ENCODE results near the gene EML1. TPM values are rescaled to one million over a fixed set of nuclear protein-coding genes. Genes with fewer than 3 reads are reported as not detected.

Gene EML1
- total and polyA plus RNA-seq, 2 donors from 2014 or later, result 7.9 to 35.9 TPM

DNA sequence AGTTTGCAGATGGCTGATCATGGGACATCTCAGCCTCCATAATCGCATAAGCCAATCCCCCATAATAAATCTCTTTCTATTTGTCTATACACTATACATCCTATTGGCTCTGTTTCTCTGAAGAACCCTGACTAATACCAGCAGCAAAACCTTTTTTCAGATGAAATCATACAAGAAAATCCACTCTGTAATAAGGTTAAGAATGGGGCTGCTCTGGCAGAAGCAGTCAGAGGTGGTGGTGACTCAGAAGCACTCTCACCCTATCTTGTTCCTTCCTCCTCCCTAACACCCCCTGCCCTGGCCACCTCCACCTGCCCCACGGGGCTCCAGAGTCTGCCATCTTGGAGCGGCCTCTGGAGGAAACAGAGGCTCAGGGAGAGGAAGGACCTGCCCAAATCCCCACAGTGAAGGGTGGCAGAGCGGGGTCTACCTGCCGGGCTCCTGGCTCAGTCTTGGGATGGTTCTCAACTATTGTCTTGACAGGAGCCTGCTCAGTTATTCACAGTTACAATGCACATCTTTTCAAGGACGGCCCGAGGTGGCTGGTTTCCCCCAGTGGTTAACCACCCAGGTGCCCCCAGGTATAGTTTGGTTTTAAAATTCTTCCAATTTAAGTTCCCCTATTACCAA is 162.7 kb downstream of the EML1 start:
- no peak for DNase-seq
- Histone ChIP-seq H3K4me1 (ENCODE audit: control insufficient read depth in 2 of 3, insufficient read depth in 2 of 3, low read depth in 1 of 3, low read length in 3 of 3) (no peaks in the 10 kb centered on the region), H3K36me3 (ENCODE audit: control insufficient read depth in 2 of 3, insufficient read depth in 3 of 3, low read length in 3 of 3) (no peaks in the 10 kb centered on the region), H3K9ac (ENCODE audit: low read length in 3 of 3) (no peak overlapping the region), H3K27me3 (ENCODE audit: control insufficient read depth, insufficient read depth, low read length) (no peaks in the 10 kb centered on the region), H3K27ac (ENCODE audit: low read depth in 2 of 2, low read length in 2 of 2) (no peak overlapping the region), H3K4me3 (ENCODE audit: low read length in 3 of 3) (no peak overlapping the region), H3K9me3 (ENCODE audit: control insufficient read depth in 2 of 3, insufficient read depth in 1 of 3, low read length in 3 of 3) (peaks cover 0 to 2% (median 0%) of the 10 kb centered on the region in 3 donors)
- no peak for FAIRE-seq
- TF ChIP-seq, protein P1, sequence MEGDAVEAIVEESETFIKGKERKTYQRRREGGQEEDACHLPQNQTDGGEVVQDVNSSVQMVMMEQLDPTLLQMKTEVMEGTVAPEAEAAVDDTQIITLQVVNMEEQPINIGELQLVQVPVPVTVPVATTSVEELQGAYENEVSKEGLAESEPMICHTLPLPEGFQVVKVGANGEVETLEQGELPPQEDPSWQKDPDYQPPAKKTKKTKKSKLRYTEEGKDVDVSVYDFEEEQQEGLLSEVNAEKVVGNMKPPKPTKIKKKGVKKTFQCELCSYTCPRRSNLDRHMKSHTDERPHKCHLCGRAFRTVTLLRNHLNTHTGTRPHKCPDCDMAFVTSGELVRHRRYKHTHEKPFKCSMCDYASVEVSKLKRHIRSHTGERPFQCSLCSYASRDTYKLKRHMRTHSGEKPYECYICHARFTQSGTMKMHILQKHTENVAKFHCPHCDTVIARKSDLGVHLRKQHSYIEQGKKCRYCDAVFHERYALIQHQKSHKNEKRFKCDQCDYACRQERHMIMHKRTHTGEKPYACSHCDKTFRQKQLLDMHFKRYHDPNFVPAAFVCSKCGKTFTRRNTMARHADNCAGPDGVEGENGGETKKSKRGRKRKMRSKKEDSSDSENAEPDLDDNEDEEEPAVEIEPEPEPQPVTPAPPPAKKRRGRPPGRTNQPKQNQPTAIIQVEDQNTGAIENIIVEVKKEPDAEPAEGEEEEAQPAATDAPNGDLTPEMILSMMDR (IDR thresholded peaks at IDR 0.05; ENCODE audit: borderline replicate concordance, extremely low read depth, insufficient read depth), result no peak
- intact Hi-C loops (cut with DNase I), result no loop called here

DNA sequence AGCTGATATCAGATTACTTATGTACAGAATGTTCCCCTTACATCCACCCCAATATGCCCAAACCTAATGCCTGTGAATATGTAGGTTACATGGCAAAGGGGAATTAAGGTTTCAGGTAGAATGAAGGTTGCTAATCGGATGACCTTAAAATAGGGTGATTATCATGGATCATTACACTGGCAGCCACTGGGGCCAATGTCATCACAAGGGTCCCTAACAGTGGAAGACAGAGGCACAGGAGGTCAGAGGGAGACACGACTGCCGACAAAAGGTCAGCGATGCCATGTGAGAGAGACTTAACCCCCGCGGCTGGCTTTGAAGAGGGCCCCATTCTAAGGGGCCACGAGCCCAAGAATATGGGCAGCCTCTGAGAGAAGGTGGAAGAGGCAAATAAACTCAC is 165.2 kb downstream of the EML1 start:
- Histone ChIP-seq H3K27ac (ENCODE audit: low read depth in 2 of 2, low read length in 2 of 2) (no peak overlapping the region), H3K9ac (ENCODE audit: low read length in 3 of 3) (no peak overlapping the region), H3K4me1 (ENCODE audit: control insufficient read depth in 2 of 3, insufficient read depth in 2 of 3, low read depth in 1 of 3, low read length in 3 of 3) (no peaks in the 10 kb centered on the region), H3K9me3 (ENCODE audit: control insufficient read depth in 2 of 3, insufficient read depth in 1 of 3, low read length in 3 of 3) (no peaks in the 10 kb centered on the region), H3K36me3 (ENCODE audit: control insufficient read depth in 2 of 3, insufficient read depth in 3 of 3, low read length in 3 of 3) (no peaks in the 10 kb centered on the region), H3K27me3 (ENCODE audit: control insufficient read depth, insufficient read depth, low read length) (no peaks in the 10 kb centered on the region), H3K4me3 (ENCODE audit: low read length in 3 of 3) (no peak overlapping the region)
- intact Hi-C loops (cut with DNase I), result no loop called here
- TF ChIP-seq, protein P1 (IDR thresholded peaks at IDR 0.05; ENCODE audit: borderline replicate concordance, extremely low read depth, insufficient read depth), result no peak
- no peak for FAIRE-seq
- no peak for DNase-seq

DNA sequence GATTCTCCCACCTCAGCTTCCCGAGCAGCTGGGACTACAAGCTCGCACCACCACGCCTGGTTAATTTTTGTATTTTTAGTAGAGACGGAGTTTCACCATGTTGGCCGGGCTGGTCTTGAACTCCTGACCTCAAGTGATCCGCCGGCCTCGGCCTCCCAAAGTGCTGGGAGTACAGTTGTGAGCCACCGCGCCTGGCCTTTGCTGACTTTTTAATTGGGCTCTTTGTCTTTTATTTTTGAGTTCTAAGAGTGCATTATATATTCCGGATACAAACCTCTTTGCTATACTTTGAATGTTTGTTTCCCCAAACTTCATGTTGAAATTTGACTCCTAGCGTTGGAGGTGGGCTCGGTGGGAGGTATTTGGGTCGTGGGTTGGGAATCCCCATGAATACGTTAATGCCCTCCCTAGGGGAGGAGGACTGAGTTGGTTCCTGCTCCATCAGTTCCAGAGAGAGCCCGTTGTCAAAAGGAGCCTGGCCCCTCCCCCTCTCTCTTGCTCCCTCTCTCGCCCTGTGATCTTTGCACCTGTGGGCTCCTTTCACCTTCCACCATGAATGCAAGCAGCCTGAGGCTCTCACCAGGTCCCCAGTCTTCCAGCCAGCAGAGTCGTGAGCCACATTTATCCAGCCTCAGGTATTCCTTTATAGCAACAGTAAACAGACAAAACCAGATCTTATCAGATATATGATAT is 168.8 kb downstream of the EML1 start:
- no peaks in the 10 kb centered on the region for H3K9me3 ChIP-seq (ENCODE audit: control insufficient read depth in 2 of 3, insufficient read depth in 1 of 3, low read length in 3 of 3)
- no peaks in the 10 kb centered on the region for H3K36me3 ChIP-seq (ENCODE audit: control insufficient read depth in 2 of 3, insufficient read depth in 3 of 3, low read length in 3 of 3)
- H3K9ac ChIP-seq (ENCODE audit: low read length in 3 of 3), result no peak overlapping the region
- intact Hi-C loops (cut with DNase I), result no loop called here
- H3K4me3 ChIP-seq (ENCODE audit: low read length in 3 of 3), result no peak overlapping the region
- DNase-seq (no peak), FAIRE-seq (no peak)
- TF ChIP-seq, protein P1 (IDR thresholded peaks at IDR 0.05; ENCODE audit: borderline replicate concordance, extremely low read depth, insufficient read depth), result no peak
- H3K27me3 ChIP-seq (ENCODE audit: control insufficient read depth, insufficient read depth, low read length), result no peaks in the 10 kb centered on the region
- no peaks in the 10 kb centered on the region for H3K4me1 ChIP-seq (ENCODE audit: control insufficient read depth in 2 of 3, insufficient read depth in 2 of 3, low read depth in 1 of 3, low read length in 3 of 3)
- no peak overlapping the region for H3K27ac ChIP-seq (ENCODE audit: low read depth in 2 of 2, low read length in 2 of 2)
